Measurements from ENCODE around the gene RASSF1.

The RASSF1 gene, protein sequence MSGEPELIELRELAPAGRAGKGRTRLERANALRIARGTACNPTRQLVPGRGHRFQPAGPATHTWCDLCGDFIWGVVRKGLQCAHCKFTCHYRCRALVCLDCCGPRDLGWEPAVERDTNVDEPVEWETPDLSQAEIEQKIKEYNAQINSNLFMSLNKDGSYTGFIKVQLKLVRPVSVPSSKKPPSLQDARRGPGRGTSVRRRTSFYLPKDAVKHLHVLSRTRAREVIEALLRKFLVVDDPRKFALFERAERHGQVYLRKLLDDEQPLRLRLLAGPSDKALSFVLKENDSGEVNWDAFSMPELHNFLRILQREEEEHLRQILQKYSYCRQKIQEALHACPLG

DNA sequence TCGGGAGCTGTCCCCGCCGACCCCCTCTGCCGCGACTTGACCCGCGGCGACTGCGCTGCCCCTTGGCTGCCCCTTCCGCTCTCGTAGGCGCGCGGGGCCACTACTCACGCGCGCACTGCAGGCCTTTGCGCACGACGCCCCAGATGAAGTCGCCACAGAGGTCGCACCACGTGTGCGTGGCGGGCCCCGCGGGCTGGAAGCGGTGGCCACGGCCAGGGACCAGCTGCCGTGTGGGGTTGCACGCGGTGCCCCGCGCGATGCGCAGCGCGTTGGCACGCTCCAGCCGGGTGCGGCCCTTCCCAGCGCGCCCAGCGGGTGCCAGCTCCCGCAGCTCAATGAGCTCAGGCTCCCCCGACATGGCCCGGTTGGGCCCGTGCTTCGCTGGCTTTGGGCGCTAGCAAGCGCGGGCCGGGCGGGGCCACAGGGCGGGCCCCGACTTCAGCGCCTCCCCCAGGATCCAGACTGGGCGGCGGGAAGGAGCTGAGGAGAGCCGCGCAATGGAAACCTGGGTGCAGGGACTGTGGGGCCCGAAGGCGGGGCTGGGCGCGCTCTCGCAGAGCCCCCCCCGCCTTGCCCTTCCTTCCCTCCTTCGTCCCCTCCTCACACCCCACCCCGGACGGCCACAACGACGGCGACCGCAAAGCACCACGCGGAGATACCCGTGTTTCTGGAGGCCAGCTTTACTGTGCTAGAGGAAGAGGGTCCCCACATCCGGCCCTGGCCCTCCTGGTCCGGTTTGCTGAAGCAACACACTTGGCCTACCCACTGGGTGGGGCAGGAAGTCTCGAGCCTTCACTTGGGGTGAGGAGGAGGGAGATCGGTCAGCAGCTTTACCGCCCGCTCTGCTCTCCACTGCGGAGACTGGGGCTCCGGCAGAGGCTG, at the start of gene RASSF1:
Gene RASSF1 (minus strand): TSS at position 389 of the 882 bp plus-strand sequence. CDS start 31 bp downstream, at position 358.
- peak; percentile 69 to 86 (median 78) for DNase-seq

DNA sequence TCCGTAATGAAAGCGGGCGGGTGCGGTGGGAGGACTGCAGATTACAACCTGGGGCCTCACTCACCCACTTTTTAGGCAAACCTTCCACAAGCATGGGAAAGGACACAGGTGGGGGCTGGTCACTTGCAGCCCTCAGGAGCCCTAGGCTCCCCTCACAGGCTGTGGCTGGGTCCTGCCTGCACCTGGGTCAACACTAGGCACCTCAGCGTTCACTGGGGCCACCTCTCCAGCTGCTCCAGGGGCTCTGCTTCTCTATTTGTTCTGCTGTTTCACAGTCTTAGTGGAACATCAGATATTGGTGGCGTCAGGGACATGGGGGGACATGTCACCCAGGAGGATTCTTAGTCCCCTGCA, 48.8 kb upstream of the RASSF1 start:
- DNase-seq, result no peak

DNA sequence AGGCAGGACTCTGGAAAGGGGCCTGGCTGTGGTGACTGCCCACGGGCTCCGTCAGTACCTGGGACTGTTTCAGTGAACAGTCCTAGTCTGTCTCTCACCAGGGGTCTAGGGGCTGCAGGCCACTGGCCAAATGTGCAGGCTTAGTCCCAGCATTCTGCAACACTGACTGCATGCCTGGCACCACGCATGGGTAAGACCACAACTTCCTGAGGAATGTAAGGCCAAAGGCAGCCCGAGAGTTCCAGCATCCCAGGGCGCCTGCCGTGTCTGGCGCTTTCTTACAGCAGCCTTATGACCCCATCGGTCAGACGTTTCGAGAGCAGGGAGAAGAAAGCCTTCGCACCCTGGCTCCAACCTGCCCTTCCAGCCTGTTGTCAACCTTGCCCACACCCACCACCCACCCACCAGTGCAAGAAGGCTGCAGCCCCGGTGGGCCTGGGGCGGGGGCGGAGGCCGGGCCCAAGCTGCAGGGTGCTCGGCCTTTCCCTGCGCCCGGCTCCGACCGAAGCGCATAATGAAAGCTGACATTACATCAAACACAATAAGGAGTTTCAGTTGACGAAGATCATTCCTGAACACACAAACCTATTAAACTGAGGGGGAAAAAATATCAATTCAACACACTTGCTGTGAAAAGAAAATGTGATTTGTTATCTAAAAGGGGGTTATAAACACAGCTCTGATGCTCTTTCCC, 48.2 kb upstream of the RASSF1 start:
- no peak for DNase-seq

DNA sequence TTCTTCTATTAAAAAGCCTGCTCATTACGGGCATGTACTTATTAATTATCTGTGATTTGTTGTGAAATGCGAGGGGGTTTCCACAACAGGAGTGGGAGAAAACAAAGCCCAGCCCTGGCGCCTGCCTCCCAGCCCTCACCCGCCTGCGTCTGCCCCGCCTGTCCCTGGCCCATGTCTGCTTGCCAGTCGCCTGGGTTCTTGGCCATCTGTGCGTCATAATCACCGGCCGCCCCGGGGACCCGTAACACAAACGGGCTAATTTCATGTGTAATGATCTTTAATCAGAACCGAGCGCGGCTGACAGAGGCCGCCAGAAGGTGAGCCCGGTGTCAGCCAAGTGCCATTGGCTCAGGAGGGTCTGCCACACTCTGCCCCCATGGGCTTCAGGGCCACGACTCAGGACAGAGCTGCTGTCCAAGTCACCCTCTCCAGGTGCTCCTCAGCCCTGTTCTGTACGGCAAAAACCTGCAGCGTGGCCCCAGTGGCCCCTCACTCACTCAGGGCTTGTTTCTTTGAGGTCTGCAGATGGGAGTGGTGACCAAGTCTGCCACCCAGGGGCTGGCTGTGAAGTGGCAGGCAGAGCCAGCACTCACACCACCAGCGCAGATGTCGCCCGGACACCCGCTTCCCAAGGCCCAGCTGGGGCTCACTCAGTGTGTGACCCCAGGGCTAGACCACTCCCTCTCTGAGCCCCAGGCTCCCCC, 47.5 kb upstream of the RASSF1 start:
- DNase-seq, result peak in 2 of 3 donors; percentile 6 to 9

DNA sequence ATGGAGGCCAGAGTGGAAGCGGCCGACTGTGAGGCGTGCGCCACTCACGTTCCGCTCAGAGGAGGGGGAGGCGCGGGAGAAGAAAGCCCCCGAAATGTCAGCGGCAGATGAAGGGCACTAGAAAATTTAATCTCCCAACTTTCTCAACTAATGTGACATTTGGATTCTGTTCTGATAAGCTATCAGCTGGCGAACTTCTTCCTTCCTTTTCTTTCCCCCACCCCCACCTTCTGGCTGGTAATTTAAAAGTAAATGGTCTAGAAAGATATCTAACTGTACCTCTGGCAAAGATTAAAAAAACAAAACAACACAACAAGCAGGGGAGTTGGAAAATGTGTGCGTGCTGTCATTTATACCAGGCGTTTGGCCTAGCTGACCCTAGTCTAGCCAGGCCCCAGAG, 45.1 kb upstream of the RASSF1 start:
- no peak for DNase-seq

DNA sequence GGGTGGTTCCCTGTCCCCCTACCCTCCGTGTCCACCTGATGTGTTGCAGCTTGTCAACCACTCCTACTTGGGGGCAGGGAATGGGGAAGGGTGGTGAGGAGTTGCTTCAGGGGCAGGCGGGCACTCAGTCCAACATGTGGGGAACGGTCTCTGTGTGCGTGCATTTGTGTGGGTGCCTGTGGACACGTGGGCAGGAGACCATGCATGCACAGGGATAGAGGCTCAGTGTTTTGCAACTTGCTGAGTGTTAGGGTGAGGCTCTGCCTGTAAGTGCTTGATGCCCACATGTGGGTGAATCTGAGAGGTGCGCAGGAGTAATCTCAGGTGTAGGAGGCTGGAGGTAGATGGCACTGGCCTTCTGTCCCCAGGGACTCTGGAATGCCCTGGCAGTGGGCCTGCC, 43.1 kb upstream of the RASSF1 start:
- no peak for DNase-seq

DNA sequence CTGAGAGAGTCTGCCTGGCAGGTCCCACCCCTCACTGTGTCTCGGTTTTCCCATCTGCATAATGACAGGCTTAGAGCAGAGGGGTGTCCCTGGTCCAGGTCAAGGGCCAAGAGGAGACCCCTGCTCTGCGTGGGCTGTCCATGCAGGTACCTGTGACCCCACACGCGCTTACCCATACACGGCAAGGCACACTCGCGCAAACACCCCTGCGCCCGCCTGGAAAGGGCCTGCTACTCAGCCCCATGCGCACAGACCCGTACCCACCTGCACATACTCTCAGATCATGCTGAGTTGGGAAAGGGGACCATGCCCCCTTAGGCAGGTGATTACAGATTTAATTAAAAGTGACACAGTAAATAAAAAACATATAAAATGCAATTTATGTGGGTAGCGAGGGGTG, 42.1 kb upstream of the RASSF1 start:
- no peak for DNase-seq

DNA sequence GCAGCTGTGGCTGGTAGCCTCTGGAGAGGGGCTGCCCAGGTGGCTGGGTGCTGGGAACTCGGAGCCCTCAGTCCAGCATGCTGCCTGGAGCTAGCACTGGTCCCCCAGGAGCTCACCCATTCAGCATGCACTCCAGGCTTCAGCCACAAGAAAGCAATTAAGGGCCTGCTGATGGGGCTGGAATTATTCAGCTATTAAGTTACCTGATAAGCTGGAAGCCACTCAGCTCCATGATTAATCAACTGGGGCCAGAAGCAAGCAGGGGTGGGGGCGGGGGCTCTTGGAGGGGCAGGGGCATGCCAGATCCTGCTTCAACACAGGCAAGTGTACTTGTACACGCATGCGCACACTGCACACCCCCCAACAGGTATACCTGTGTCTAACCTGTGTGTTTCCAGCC, 40.7 kb upstream of the RASSF1 start:
- DNase-seq, result no peak

DNA sequence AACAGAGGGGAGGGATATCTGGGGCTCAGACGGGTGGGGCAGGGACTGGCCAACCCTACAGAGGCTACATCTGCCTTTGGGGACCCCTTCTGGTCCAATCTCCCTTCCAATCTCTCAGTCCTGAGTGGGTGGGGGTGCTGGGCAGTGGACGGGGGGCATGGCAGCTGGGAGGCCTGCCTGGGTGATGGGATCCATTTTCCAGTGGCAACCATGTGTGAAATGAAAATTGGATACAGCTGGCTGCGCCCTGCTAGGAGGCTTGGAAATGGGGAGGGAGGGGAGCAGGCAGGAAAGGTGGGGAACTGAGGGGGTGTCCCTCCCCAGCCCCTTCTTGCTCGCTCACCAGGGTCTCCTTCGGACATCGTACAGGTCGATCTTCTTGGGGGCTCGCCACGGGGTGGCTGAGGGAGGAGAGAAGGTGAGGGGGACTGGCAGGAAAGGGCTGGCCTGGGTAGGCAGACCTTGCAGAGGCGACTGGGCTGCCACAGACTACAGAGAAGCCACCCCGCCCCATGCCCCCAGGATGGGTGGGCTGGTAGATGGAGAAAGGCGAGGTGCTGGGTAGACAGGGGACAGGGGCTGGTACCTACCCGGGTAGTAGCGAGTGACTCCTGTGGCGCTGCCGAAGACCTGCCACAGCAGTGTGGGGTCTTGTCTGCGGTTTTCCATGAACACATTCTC, 39.9 kb upstream of the RASSF1 start:
- no peak for DNase-seq

DNA sequence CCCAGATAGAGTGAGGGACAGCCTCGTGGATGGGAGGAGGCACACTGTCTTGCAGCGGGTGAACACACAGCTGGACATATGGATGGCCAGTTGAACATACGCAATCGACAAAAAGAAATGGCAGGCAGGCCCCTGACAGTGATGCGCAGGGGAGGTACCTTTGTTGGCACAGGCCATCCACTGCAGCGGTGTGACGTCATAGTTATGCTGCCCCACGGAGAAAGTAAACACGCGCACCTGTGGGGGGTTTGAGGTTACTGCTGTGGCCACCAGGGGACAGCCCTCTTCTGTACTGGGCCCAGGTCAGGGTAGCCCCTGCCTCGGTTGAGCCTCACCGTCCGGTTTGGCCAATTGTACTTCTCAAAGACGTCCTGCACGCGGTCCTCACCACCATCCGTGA, 38.1 kb upstream of the RASSF1 start:
- no peak for DNase-seq

DNA sequence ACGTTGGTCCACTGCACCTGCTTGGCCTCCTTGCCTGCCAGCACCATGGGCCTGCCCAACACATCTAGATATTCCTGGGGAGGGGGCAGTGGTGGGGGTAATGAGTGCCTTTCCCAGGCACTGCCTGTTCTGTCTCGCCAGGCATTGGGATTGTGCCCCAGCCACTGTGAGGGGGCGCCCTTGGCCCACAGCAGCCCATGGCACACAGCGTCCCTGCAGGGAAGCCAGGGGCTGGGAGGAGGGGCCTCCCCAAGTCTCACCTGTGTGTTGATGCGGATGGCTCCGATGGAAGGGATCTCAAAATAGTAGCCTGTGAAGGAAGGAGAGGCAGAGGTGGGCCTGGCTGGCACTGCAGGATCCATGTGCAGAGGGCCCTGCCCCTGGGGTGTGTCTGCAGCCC, 37.4 kb upstream of the RASSF1 start:
- DNase-seq, result no peak

DNA sequence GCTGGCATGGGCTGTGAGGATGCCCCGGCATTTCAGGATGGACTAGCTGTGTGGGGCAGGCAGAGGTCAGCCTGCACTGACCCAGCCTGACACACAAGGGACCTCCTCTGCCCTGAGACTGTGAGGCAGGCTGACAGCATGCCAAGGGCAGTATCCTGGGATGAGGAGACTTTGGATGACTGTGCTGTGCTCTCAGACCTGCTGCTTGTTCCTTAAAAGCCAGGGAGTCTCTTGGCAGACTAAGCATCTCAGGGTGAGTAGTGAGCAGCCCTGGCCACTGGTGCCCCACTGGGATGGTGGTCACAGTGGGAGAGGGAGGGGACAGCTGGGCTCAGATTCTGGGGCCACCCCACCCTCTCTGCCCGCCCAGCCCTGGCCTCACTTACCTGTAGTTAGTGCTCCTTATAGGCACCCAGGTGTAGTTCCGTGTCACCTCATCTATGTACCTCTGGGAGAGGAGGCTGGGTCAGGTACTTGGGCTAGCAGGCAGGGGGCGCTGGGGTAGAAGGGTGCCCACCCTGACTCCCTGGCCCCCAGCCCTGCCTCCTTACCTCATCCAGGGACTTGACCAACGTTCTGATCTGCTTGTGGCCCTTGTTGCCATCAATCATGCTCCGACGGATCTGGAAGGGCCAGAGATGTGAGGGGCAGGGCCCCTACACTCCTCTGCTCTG, 34.8 kb upstream of the RASSF1 start:
- DNase-seq, result no peak

DNA sequence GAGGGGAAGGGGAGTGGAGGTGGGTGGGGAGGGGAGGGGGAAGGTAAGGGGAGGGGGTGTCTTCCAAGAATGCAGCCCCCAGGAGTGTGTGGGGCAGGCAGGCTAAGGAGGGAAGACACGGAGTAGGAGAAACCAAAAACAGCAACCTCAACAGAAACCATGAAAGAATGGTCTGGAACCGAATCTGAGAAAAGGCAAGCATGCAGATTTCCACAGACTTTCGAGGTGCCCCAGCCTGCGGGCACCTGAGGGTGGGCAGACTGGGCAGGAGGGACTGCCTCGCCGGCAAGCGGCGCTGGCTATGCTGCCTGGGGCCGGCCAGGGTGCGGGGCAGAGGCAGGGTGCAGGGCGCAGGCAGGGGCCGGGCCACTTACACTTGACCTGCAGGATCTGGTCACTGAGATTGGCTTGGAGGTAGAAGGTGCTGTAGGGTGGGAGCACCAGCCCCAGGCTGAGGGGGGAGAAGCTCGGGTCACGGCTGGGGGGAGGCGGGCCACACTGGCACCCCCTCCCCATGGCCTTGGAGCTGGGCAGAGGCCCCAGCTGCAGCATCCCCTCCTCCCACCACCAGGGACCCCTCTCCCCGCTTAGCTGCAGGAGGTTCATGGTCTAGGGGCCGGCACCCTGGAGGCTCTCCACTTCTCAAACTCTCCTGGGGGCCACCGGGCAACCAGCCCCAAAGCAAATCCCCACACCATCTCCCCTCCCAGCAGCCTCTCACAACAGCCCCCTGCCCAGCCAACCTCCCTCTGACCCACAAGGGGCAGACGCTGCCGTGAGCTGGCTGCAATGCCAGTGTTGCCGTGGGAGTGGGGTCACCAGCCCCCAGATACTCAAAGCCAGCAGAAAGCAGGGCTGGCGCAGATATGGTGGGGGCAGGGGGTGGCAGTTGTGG, 34.0 kb upstream of the RASSF1 start:
- DNase-seq, result no peak

DNA sequence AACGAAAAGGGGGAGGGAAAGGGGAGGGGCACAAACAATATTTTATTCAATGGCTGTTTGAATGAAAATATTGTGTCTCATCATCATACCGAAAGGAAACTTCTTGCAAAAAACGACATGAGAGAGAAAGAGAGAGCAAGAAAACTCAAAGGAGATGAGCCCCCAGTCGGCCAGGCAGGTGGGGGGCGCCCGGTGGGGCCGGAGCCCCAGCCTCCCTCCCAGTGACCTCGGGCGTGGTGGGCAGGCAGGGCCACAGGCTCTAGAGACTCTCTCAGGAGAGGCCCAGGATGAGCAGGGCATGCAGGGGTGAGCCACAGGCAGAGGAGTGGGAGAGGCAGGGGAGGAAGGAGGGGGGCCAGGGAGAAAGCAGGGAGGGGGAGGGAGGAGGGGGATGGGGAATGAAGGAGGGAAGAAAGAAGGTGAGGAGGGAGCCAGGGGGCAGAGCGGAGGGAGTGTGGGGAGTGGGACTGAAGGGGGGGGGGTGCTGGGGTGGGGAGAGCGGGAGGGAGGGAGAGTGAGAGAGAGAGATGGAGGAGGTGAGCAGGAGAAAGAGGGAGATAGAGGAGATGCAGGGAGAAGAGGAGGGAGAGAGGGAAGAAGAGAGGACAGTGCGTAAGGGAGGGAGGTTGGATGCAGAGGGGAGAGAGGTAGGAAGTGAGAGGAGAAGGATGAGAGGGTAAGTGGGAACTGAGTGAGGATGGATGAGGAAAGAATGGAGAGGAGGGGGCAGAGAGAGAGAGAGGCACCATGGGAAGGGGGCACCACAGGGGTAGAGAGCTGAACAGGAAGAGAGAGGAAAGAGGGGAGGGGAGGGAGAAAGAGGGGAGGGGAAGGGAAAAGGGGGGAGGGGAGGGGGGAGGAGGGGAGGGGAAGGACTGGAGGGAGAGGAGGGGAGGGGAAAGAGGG, 32.8 kb upstream of the RASSF1 start:
- DNase-seq, result no peak

DNA sequence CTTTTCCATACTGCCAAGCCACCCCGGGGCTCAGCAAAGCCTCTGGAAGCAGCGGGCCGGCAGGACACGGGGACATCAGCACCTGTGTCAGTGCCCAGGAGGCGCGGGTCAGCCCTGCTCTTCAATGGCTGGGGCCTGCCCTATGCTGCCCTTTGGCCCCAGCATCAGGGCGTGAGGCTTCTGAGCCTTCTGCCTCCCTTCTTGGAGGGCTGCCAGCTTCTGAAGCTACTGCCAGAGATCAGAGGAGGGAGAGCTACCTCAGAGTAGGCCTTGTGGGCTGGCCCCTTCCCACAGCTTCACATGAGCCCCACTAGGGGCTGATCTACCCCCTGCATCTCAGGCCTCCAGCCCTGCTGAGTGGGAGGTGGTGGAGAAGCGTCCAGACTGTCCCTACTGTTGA, 31.7 kb upstream of the RASSF1 start:
- DNase-seq, result no peak

DNA sequence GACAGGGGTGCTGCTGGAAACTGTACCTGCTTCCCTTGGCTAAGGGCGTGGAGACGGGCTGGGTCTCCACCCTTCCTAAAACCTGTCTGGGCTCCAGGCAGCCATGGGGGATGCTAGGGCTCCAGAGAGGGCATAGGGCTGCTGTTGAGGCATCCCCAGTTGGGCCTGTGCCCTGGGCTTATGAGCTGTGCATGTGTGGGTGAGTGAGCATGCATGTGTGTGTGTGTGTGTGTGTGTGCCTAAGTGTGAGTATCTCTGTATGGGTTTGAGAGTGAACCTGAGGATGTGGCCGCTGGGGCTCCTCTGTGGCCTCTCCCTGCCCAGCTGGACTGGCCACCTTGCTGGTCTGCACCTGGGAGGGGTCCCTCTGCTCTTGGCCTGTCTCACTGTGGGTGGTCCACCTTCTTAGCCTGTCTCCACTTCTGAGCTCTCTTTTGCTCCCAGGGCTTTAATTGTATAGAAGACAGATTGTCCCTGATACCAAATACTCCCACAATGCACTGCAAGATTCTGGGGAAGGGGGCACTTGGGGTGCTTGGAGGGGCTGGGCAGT, 30.6 kb upstream of the RASSF1 start:
- DNase-seq, result peak in 2 of 3 donors; percentile 18 to 30

DNA sequence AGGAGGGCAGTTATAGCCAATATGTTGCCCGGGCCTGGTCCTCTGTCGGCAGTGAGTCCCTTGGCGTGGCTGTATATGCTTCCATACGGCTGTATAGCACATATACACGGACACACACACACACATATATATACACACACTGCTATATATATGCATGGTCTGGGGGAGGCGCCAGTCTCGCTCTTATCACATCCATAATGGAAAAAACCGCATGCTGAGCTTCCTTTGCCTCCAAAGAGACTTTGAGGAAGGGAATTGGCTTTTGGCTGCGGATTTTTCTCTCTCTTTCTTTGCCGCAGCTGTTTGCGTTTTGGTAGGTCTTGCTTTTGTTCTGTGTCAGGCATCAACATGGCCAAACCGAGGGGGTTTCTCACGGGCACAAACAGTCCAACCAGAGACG, 30.0 kb upstream of the RASSF1 start:
- DNase-seq, result peak in 2 of 3 donors; percentile 24 to 31

DNA sequence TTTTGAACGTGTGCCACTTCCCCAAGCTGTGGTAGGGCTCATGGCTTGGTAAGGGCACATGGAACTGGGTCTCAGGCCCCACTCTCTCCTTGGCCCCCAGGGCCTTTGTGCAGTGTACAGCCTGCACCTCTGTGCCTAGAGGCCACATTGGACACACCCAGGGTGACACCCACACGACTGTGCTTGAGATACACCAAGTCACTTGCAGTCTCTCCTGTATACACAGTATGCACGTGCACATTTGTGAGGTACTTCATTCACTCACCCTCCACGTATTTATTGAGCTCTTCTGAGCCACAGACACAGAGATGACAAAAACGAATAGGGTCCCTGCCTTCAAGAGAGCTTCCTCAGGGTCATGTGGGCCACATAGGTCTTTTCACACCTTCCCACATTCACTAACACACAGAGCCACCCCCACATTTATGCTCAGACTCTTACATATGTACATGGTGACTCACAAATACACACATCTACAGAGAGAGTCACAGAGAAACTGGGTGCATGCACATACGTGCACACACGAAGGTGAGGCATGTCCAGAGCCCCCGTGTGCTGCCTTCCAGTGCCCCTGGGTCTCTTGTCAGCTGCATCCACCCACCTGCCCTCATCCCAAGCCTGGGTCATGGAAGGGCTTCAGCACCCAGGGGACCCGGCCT, 28.5 kb upstream of the RASSF1 start:
- no peak for DNase-seq

DNA sequence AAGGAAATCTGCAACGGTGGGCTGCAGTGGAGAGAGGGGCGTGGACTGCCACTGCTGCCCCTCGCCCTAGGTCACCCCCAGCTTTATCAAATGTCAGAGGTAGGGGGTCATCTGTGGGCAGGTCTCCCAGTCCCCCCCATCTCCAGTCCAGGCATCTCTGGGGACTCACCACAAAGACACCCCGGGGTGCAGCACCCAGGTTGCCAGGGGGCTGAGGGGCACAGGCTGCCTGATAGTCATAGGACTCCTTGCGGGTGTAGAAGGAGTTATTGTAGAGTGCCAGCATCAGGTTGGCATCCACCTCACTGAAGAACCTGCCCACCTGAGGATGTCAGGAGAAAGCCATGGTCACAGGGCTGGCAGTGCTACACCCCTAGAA, 25.2 kb upstream of the RASSF1 start:
- no peak for DNase-seq
